ENCODE results near the gene TCF12.

TCF12 gene

GRCh38 chr15:57223345-57223744 lies 304.9 kb downstream of the TCF12 start:
- DNase-seq: no peak

- DNase-seq: no peak
Observed at GRCh38 chr15:57223887-57224286, 305.4 kb downstream of the TCF12 start.

- DNase-seq: peak; percentile 68
Observed at GRCh38 chr15:57224664-57225063, 306.2 kb downstream of the TCF12 start.

GRCh38 chr15:57227166-57227565 lies 308.7 kb downstream of the TCF12 start:
- DNase-seq: no peak

GRCh38 chr15:57227899-57228298 lies 309.5 kb downstream of the TCF12 start:
- peak; percentile 89 for DNase-seq

- DNase-seq: no peak
Observed at GRCh38 chr15:57228395-57228794, 310.0 kb downstream of the TCF12 start.

GRCh38 chr15:57229051-57229450 lies 310.6 kb downstream of the TCF12 start:
- DNase-seq: no peak

GRCh38 chr15:57231559-57231958 lies 313.1 kb downstream of the TCF12 start:
- no peak for DNase-seq

- DNase-seq: no peak
Observed at GRCh38 chr15:57234156-57234555, 315.7 kb downstream of the TCF12 start.

GRCh38 chr15:57235186-57235585 lies 316.7 kb downstream of the TCF12 start:
- no peak for DNase-seq

GRCh38 chr15:57235873-57236272 lies 317.4 kb downstream of the TCF12 start:
- DNase-seq: peak; percentile 97

GRCh38 chr15:57236561-57237300 lies 318.3 kb downstream of the TCF12 start:
- no peak for DNase-seq

GRCh38 chr15:57237301-57237642 lies 318.8 kb downstream of the TCF12 start:
- no peak for DNase-seq

- DNase-seq: no peak
Observed at GRCh38 chr15:57237676-57238075, 319.2 kb downstream of the TCF12 start.

- DNase-seq: peak; percentile 27
Observed at GRCh38 chr15:57245130-57245529, 326.7 kb downstream of the TCF12 start.

GRCh38 chr15:57245714-57246113 lies 327.3 kb downstream of the TCF12 start:
- DNase-seq: no peak

GRCh38 chr15:57248074-57248473 lies 329.6 kb downstream of the TCF12 start:
- no peak for DNase-seq

GRCh38 chr15:57251308-57251707 lies 332.9 kb downstream of the TCF12 start:
- no peak for DNase-seq

- peak; percentile 46 for DNase-seq
Observed at GRCh38 chr15:57251941-57252340, 333.5 kb downstream of the TCF12 start.

GRCh38 chr15:57253082-57253481 lies 334.6 kb downstream of the TCF12 start:
- no peak for DNase-seq

GRCh38 chr15:57253500-57253899 lies 335.1 kb downstream of the TCF12 start:
- no peak for DNase-seq

- no peak for DNase-seq
Observed at GRCh38 chr15:57255751-57256341, 337.4 kb downstream of the TCF12 start.

GRCh38 chr15:57256939-57257338 lies 338.5 kb downstream of the TCF12 start:
- no peak for DNase-seq

GRCh38 chr15:57259568-57260040 lies 341.2 kb downstream of the TCF12 start:
- DNase-seq: no peak

Data from fibroblast of skin of abdomen (primary cell).